NT2/D1 (cell line): ENCODE data around the gene DDX49.

Experiments used
- YY1 ChIP-seq: IDR thresholded peaks from 2 replicates; pipeline ENCODE4 v1.6.1; 2011; ENCODE audit not compliant: insufficient read length, insufficient read depth
- ZNF274 ChIP-seq: IDR thresholded peaks from 2 replicates; pipeline ENCODE4 v1.6.1; 2011; ENCODE audit warnings: mild to moderate bottlenecking, low read depth, low read length

DNA sequence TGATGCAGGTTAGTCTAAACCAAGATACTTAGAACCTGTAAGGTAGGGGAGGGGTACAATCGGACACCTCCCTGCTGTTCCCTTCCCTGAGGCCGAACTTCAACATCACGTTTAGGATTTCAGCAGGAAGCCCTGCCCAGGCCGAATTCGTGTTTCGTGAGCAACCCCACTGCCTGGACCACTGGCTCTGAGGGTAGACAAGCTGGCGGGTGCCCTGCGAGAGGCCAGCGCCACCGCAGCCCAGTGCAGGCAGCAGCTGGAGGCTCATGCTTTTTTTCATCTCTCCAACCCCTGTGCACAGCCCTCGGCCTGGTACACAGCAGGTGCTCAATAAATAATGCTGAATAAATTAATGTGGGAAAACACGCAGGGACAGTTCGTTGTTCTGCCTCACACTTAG is 13.8 kb downstream of the DDX49 start:
- no peak for TF ChIP-seq ZNF274
- no peak for TF ChIP-seq YY1
